Activated B cell treated with CpG ODN at 0.5 μM for 24 hours (primary cell): Measurements from ENCODE around the gene WASF2. TPM values are rescaled to one million over a fixed set of nuclear protein-coding genes. Genes with fewer than 3 reads are reported as not detected.

Source experiments
- ATAC-seq: fragments of 200-7000 bp; cut with Tn5 transposase; one replicate; pipeline ENCODE4 v1.10.0; 2021; ENCODE audit warnings: low read depth, mild to moderate bottlenecking, moderate library complexity
- CTCF ChIA-PET: fragments of 350-600 bp; sonication (Branson Sonifier 250); formaldehyde crosslinking; loops from one replicate; lab custom pipeline; 2021; ENCODE audit warnings: antibody characterized with exemption; lab: Charles Lee
- POLR2A ChIA-PET: fragments of 350-600 bp; sonication (Branson Sonifier 250); formaldehyde crosslinking; loops from one replicate; lab custom pipeline; 2021; ENCODE audit warnings: antibody characterized with exemption; lab: Charles Lee
- DNase-seq: peaks from one replicate; pipeline ENCODE4 v3.0.0; 2022
- H3K27ac Mint-ChIP-seq: one replicate; pipeline ENCODE4 v1.8.0; 2020; ENCODE audit warnings: mixed read lengths
- H3K27me3 Mint-ChIP-seq: one replicate; pipeline ENCODE4 v1.8.0; 2021; ENCODE audit warnings: mixed read lengths
- H3K36me3 Mint-ChIP-seq: one replicate; pipeline ENCODE4 v1.8.0; 2021; ENCODE audit warnings: low read depth, mixed read lengths
- H3K4me1 Mint-ChIP-seq: one replicate; pipeline ENCODE4 v1.8.0; 2021; ENCODE audit warnings: mixed read lengths
- H3K4me3 Mint-ChIP-seq: one replicate; pipeline ENCODE4 v1.8.0; 2020; ENCODE audit warnings: mild to moderate bottlenecking, mixed read lengths
- H3K9me3 Mint-ChIP-seq: one replicate; pipeline ENCODE4 v1.8.0; 2020; ENCODE audit warnings: mixed read lengths
- CTCF ChIP-seq: fragments of 200-600 bp; IDR thresholded peaks from one replicate; pipeline ENCODE4 v1.8.0; 2022; ENCODE audit warnings: antibody characterized with exemption, mild to moderate bottlenecking
- intact Hi-C: fragments of 100-400 bp; cut with micrococcal nuclease; formaldehyde crosslinking; loops from one replicate; pipeline ENCODE4 v1.15.1; 2024
- total RNA-seq: library from RNA; stranded (reverse); gene quantifications from 2 replicates; pipeline ENCODE4 v1.2.3, GENCODE V29; 2022

WASF2 gene
- total RNA-seq, 1 donor from 2014 or later: 137 TPM

GRCh38 chr1:27356277-27356618, 133.7 kb downstream of the WASF2 start:
- H3K9me3 Mint-ChIP-seq: no peaks in the 10 kb centered on the region
- H3K36me3 Mint-ChIP-seq: peaks cover 12% of the 10 kb centered on the region
- intact Hi-C loops: loop anchor here (2.0 kb wide), 2 partner anchors 17 to 23 kb away; no protein-coding TSS in a partner anchor
- no peaks in the 10 kb centered on the region for H3K27me3 Mint-ChIP-seq
- peak overlapping the region; percentile 56 for H3K27ac Mint-ChIP-seq
- H3K4me1 Mint-ChIP-seq: peaks cover 46% of the 10 kb centered on the region
- POLR2A ChIA-PET: interaction anchor here (1.1 to 9.1 kb wide), 6 partner anchors 8 to 33 kb away, joined by 3 to 75 read pairs (median 10); partner anchors contain the start of genes MAP3K6, SYTL1 and TMEM222
- peak overlapping the region; percentile 76 for H3K4me3 Mint-ChIP-seq
- DNase-seq (no peak), ATAC-seq (no peak)
- CTCF ChIA-PET: interaction anchor here (1.0 to 3.9 kb wide), 13 partner anchors 15 to 307 kb away, joined by 3 to 43 read pairs (median 6); partner anchors contain the start of genes CD164L2, GPR3 and SYTL1
- TF ChIP-seq CTCF: no peak

- ChIA-PET CTCF (interaction anchor here (1.0 to 3.9 kb wide), 7 partner anchors 23 to 307 kb away, joined by 3 to 43 read pairs (median 15); partner anchors contain the start of genes CD164L2 and GPR3), POLR2A (interaction anchor here (0.6 to 9.1 kb wide), 6 partner anchors 10 to 1102 kb away, joined by 3 to 75 read pairs (median 10); partner anchors contain the start of genes MAP3K6, SYTL1 and TMEM222)
- no peak for DNase-seq
- H3K9me3 Mint-ChIP-seq: no peaks in the 10 kb centered on the region
- H3K4me1 Mint-ChIP-seq: peaks cover 43% of the 10 kb centered on the region
- no peak for ATAC-seq
- H3K27ac Mint-ChIP-seq: peak overlapping the region; percentile 66
- H3K4me3 Mint-ChIP-seq: peak overlapping the region; percentile 7
- H3K27me3 Mint-ChIP-seq: no peaks in the 10 kb centered on the region
- TF ChIP-seq CTCF: no peak
- peaks cover 15% of the 10 kb centered on the region for H3K36me3 Mint-ChIP-seq
- intact Hi-C loops: loop anchor here (2.0 kb wide), 2 partner anchors 17 to 23 kb away; no protein-coding TSS in a partner anchor
These were observed 134.3 kb downstream of the WASF2 start for GRCh38 chr1:27355683-27356082.

Other genes starting within 250 kb of the WASF2 start
- gene TMEM222, start 168.0 kb downstream of the WASF2 start, total RNA-seq: 39.3 and 43.0 TPM in 2 replicates
- 76.0 and 81.9 TPM in 2 replicates for gene SYTL1, start 148.1 kb downstream of the WASF2 start, total RNA-seq
- gene MAP3K6, start 123.2 kb downstream of the WASF2 start, total RNA-seq: 4.6 and 7.4 TPM in 2 replicates
- not detected in 2 replicates for gene FCN3, start 115.3 kb downstream of the WASF2 start, total RNA-seq
- 0.16 TPM in 1 of 2 replicates, not detected in the other for gene CD164L2, start 106.8 kb downstream of the WASF2 start, total RNA-seq
- gene GPR3, start 97.5 kb downstream of the WASF2 start, total RNA-seq: 0.11 TPM in 1 of 2 replicates, not detected in the other
- gene AHDC1, start 114.0 kb upstream of the WASF2 start, total RNA-seq: 22.4 and 23.3 TPM in 2 replicates
- 28.6 and 28.8 TPM in 2 replicates for gene FGR, start 145.0 kb upstream of the WASF2 start, total RNA-seq
- 10.9 and 11.4 TPM in 2 replicates for gene IFI6, start 182.0 kb upstream of the WASF2 start, total RNA-seq
- 14.9 and 19.3 TPM in 2 replicates for gene FAM76A, start 235.8 kb upstream of the WASF2 start, total RNA-seq